ENCODE results near the gene USP20. TPM values are rescaled to one million over a fixed set of nuclear protein-coding genes. Genes with fewer than 3 reads are reported as not detected.

Gene USP20
- total RNA-seq, 6 donors from 2014 or later = 17.3 to 75.4 (median 26.2) TPM

DNA sequence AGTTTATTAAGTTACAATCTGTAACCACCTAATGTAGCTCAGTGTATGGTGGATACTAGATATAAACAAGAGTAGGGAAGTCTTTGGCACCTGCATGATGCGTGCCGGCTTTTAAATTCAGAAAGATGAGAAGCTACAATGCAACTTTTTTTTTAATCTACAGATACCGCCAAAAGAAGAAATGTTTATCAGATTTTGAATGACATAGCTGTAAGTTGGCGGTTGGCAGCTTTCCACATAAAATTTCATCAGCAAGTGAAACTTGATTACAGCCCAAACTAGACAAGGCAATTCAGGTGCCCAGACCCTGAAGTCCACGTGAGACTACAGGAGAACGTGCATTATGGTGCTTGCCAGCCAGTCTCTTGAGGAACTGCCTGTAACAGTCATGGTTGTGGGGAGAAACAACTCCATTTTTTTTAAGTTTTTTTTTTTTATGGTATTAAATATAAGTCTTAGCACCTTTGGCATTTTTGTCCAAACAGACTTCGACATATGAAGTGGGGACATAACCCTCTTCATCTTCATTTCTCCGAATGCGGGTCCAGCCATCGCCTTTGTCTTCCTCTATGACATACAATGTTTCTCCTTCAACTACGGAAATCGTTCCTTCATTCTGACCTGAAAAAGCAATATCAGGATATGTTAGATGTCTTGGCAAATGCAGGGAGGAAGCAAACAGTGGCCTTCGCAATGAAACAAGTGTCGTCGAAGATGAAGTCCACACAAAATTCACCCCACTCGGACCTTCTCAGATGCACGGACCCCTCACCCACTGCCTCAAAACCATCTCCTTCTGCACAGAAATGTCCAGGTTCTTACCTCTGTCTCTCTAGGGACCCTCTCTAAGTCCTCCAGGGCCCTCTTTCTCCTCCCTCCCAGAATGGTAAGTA lies 60.4 kb downstream of the USP20 start:
- Histone ChIP-seq H3K9me3 (no peaks in the 10 kb centered on the region), H3K4me1 (peaks cover 26 to 32% (median 28%) of the 10 kb centered on the region in 4 donors), H3K4me3 (no peak overlapping the region), H3K27me3 (no peaks in the 10 kb centered on the region), H3K27ac (no peak overlapping the region), H3K36me3 (peaks cover 0 to 41% (median 15%) of the 10 kb centered on the region in 4 donors)
- WGBS, 2 donors = 84 to 91% methylated on average over 17 of the region's 17 CpGs
- TF ChIP-seq POLR2A (IDR thresholded peaks at IDR 0.05) (no peak), EP300 (IDR thresholded peaks at IDR 0.05) (no peak), POLR2AphosphoS5 (IDR thresholded peaks at IDR 0.05) (no peak)
- TF ChIP-seq, protein P1, sequence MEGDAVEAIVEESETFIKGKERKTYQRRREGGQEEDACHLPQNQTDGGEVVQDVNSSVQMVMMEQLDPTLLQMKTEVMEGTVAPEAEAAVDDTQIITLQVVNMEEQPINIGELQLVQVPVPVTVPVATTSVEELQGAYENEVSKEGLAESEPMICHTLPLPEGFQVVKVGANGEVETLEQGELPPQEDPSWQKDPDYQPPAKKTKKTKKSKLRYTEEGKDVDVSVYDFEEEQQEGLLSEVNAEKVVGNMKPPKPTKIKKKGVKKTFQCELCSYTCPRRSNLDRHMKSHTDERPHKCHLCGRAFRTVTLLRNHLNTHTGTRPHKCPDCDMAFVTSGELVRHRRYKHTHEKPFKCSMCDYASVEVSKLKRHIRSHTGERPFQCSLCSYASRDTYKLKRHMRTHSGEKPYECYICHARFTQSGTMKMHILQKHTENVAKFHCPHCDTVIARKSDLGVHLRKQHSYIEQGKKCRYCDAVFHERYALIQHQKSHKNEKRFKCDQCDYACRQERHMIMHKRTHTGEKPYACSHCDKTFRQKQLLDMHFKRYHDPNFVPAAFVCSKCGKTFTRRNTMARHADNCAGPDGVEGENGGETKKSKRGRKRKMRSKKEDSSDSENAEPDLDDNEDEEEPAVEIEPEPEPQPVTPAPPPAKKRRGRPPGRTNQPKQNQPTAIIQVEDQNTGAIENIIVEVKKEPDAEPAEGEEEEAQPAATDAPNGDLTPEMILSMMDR (IDR thresholded peaks at IDR 0.05) = no peak
- no peak for DNase-seq
- ATAC-seq (ENCODE audit: low FRiP score in 2 of 2) = no peak

DNA sequence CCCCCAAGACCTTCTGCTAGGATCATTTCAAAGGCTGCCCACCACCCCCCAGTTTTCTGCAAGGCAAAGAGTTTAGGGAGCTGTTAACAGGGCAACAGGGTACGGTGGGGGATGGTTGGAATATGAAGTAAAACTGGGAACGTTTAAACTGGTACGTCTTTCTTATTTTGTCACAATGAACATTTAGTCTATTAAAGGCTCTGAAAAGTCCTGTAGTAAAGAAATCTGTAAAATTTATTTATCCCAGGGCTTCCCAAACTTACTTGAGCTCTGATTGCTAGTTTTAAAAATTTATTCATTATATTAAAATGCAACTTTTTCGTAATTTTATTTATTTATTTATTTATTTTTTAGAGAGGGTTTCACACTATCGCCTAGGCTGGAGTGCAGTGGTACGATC lies 62.0 kb downstream of the USP20 start:
- Histone ChIP-seq H3K27ac (no peak overlapping the region), H3K9me3 (no peaks in the 10 kb centered on the region), H3K36me3 (peaks cover 0 to 57% (median 20%) of the 10 kb centered on the region in 4 donors), H3K27me3 (no peaks in the 10 kb centered on the region), H3K4me1 (peaks cover 15 to 18% (median 16%) of the 10 kb centered on the region in 4 donors), H3K4me3 (no peak overlapping the region)
- 92 to 95% methylated on average over 6 of the region's 6 CpGs for WGBS, 2 donors
- DNase-seq (no peak), ATAC-seq (ENCODE audit: low FRiP score in 2 of 2) (no peak)
- TF ChIP-seq POLR2AphosphoS5 (IDR thresholded peaks at IDR 0.05) (no peak), POLR2A (IDR thresholded peaks at IDR 0.05) (no peak), EP300 (IDR thresholded peaks at IDR 0.05) (no peak)
- TF ChIP-seq, protein P1 (IDR thresholded peaks at IDR 0.05) = no peak

DNA sequence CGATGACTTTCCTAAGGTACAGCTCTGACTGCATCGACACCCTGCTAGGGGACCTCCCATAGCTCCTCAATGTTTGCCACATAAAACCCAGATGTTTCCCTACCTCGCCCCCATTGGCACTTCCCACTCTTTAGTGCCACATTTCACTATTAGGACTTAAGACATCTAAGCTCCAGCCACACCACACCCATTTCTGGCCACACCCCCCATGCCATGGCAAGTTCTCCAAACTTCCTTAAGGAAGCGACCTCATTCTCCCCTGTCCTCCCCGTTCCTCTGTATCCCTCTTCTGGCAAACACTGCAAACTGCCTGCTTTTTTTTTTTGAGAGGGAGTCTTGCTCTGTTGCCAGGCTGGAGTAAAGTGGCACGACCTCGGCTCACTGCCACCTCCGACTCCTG lies 62.9 kb downstream of the USP20 start:
- no peaks in the 10 kb centered on the region for H3K27me3 ChIP-seq
- WGBS, 2 donors = 52 to 56% methylated on average over 8 of the region's 8 CpGs
- ATAC-seq (ENCODE audit: low FRiP score in 2 of 2) (peak in 1 of 2 donors; percentile 69), DNase-seq (peak in 1 of 2 donors; percentile 44)
- peaks cover 0 to 66% (median 24%) of the 10 kb centered on the region in 4 donors for H3K36me3 ChIP-seq
- H3K9me3 ChIP-seq = no peaks in the 10 kb centered on the region
- H3K27ac ChIP-seq = peak overlapping the region in 2 of 4 donors; percentile 6 to 24
- peaks cover 7 to 10% (median 8%) of the 10 kb centered on the region in 4 donors for H3K4me1 ChIP-seq
- H3K4me3 ChIP-seq = no peak overlapping the region
- TF ChIP-seq, protein P1 (IDR thresholded peaks at IDR 0.05) = peak in 1 of 6 experiments; percentile 11
- TF ChIP-seq EP300 (IDR thresholded peaks at IDR 0.05) (no peak), POLR2A (IDR thresholded peaks at IDR 0.05) (no peak), POLR2AphosphoS5 (IDR thresholded peaks at IDR 0.05) (no peak)

DNA sequence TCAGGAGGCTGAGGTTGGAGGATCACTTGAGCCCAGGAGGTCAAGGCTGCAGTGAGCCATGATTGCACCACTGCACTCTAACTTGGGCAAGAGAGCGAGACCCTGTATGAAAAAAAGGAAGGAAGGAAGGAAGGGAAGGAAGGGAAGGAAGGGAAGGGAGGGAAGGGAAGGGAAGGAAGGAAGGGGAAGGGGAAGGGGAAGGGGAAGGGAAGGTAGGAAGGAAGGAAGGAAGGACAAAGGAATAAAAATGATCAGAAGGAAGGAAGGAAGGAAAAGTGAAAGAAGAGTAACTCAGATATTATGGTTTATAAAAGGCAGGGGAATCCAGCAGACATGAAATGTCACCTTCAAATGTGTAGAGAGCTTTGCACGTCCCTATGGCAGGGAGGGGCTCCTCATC lies 64.4 kb downstream of the USP20 start:
- 64 to 87% methylated on average over 2 of the region's 2 CpGs for WGBS, 2 donors
- H3K4me3 ChIP-seq = no peak overlapping the region
- no peak for DNase-seq
- ATAC-seq (ENCODE audit: low FRiP score in 2 of 2) = no peak
- H3K4me1 ChIP-seq = peaks cover 7 to 10% (median 8%) of the 10 kb centered on the region in 4 donors
- H3K9me3 ChIP-seq = no peaks in the 10 kb centered on the region
- no peaks in the 10 kb centered on the region for H3K27me3 ChIP-seq
- H3K27ac ChIP-seq = peak overlapping the region in 1 of 4 donors; percentile 53
- H3K36me3 ChIP-seq = peaks cover 0 to 72% (median 24%) of the 10 kb centered on the region in 4 donors
- TF ChIP-seq POLR2AphosphoS5 (IDR thresholded peaks at IDR 0.05) (no peak), EP300 (IDR thresholded peaks at IDR 0.05) (no peak), POLR2A (IDR thresholded peaks at IDR 0.05) (no peak)
- TF ChIP-seq, protein P1 (IDR thresholded peaks at IDR 0.05) = no peak

Measured in upper lobe of left lung (tissue), 6 donors.